Right lobe of liver (tissue), 6 donors: ENCODE data around the gene CNTNAP5. TPM values are rescaled to one million over a fixed set of nuclear protein-coding genes. Genes with fewer than 3 reads are reported as not detected.

Source experiments
- ATAC-seq, 4 donors: fragments of 200-7000 bp; cut with Tn5 transposase; one replicate each; pipeline ENCODE4 v1.9.1; 2020; ENCODE audit warnings: mild to moderate bottlenecking in 4 of 4, moderate library complexity in 4 of 4
- DNase-seq, 3 donors: peaks; one replicate each; pipeline ENCODE4 v3.0.0-alpha.2; 2020
- H3K27ac ChIP-seq, 3 donors: fragments of 200-600 bp; one replicate each; pipeline ENCODE4 v1.8.0; 2022
- H3K27me3 ChIP-seq, 2 donors: fragments of 200-600 bp; one replicate each; pipeline ENCODE4 v1.8.0; 2022
- H3K36me3 ChIP-seq, 4 donors: fragments of 200-600 bp; sonication (generic) in 1 of 4; one replicate each; pipeline versions ENCODE4 v1.5.1 to v1.8.0; 2017 to 2022; ENCODE audit warnings: control low read depth in 1 of 4
- H3K4me1 ChIP-seq, 4 donors: fragments of 200-600 bp; sonication (generic) in 1 of 4; one replicate each; pipeline versions ENCODE4 v1.5.1 to v1.8.0; 2017 to 2022; ENCODE audit warnings: control low read depth in 1 of 4
- H3K4me3 ChIP-seq, 3 donors: fragments of 200-600 bp; one replicate each; pipeline ENCODE4 v1.8.0; 2022
- H3K9me3 ChIP-seq, 4 donors: fragments of 200-600 bp; sonication (generic) in 1 of 4; one replicate each; pipeline versions ENCODE4 v1.5.1 to v1.8.0; 2017 to 2022; ENCODE audit warnings: control low read depth in 1 of 4
- CTCF ChIP-seq, 4 donors: fragments of 200-600 bp in 3 of 4; fragments of 450-650 bp in 1 of 4; IDR thresholded peaks; one replicate each; pipeline versions ENCODE4 v1.5.1 to v1.8.0; 2016 to 2022; ENCODE audit warnings: antibody characterized with exemption in 4 of 4, mild to moderate bottlenecking in 2 of 4
- POLR2A ChIP-seq: fragments of 450-650 bp; IDR thresholded peaks from one replicate; pipeline ENCODE4 v1.6.1; 2017; ENCODE audit warnings: antibody characterized with exemption, mild to moderate bottlenecking
- WGBS: methylation state at CpG from one replicate; pipeline ENCODE4 v1.1.6; 2018; ENCODE audit warnings: low coverage, low lambda C conversion rate; ENCODE audit not compliant: insufficient coverage; ENCODE audit errors: missing lambda C conversion rate; 5-methylcytosine and 5-hydroxymethylcytosine counted together
- intact Hi-C, 2 donors: fragments of 100-400 bp; cut with DNase I; formaldehyde crosslinking; loops; one replicate each; pipeline versions ENCODE4 v1.11.2 to v1.14.1; 2022
- total RNA-seq, 6 experiments: library from RNA; depleted of rRNA in 2 of 6; stranded (reverse); fragments of >200 nt in 2 of 6; fragmentation: NEBNext Ultra II Directional in 3 of 6; extraction: Animal tissue kit (Norgen Biotek cat#: 25700) in 3 of 6; gene quantifications; one replicate each; pipeline versions ENCODE4 v1.1.0 to v1.2.4, GENCODE V29; 2016 to 2023
- donor health status: DM: no; HTN: yes; CAD: no.
- donor health status: DM: no; HTN: no; CAD: no.
- donor health status: DM: no; HTN: no; CAD: no.
- donor health status: DM: no; HTN: yes; CAD: no.
- donor health status: DM: no; HTN: yes; CAD: no.

Gene CNTNAP5
- total RNA-seq, 6 experiments from 2014 or later = not detected

GRCh38 chr2:124816007-124816406 is 790.9 kb downstream of the CNTNAP5 start:
- H3K4me1 ChIP-seq = no peaks in the 10 kb centered on the region
- no peaks in the 10 kb centered on the region for H3K9me3 ChIP-seq
- H3K27ac ChIP-seq = no peak overlapping the region
- no peaks in the 10 kb centered on the region for H3K27me3 ChIP-seq
- 35% methylated on average over 3 of the region's 3 CpGs for WGBS
- TF ChIP-seq POLR2A (no peak), CTCF (IDR thresholded peaks at IDR 0.05) (no peak)
- H3K4me3 ChIP-seq = no peak overlapping the region
- ATAC-seq (peak in 3 of 4 donors; percentile 48 to 63 (median 55)), DNase-seq (no peak)
- intact Hi-C loops = no loop called here
- H3K36me3 ChIP-seq = no peaks in the 10 kb centered on the region

GRCh38 chr2:124822516-124822915 is 797.4 kb downstream of the CNTNAP5 start:
- DNase-seq = no peak
- Histone ChIP-seq H3K4me3 (no peak overlapping the region), H3K9me3 (no peaks in the 10 kb centered on the region), H3K27me3 (no peaks in the 10 kb centered on the region), H3K27ac (no peak overlapping the region), H3K36me3 (no peaks in the 10 kb centered on the region), H3K4me1 (no peaks in the 10 kb centered on the region)
- TF ChIP-seq POLR2A = no peak
- no peak for TF ChIP-seq CTCF (IDR thresholded peaks at IDR 0.05)
- no peak for ATAC-seq
- 32% methylated on average over 3 of the region's 3 CpGs for WGBS
- intact Hi-C loops = no loop called here

GRCh38 chr2:124824441-124824840 is 799.4 kb downstream of the CNTNAP5 start:
- no peak overlapping the region for H3K27ac ChIP-seq
- H3K4me3 ChIP-seq = no peak overlapping the region
- no peaks in the 10 kb centered on the region for H3K27me3 ChIP-seq
- no peaks in the 10 kb centered on the region for H3K4me1 ChIP-seq
- intact Hi-C loops = no loop called here
- no peak for ATAC-seq
- DNase-seq = no peak
- WGBS = 32% methylated on average over 2 of the region's 2 CpGs
- H3K9me3 ChIP-seq = no peaks in the 10 kb centered on the region
- no peaks in the 10 kb centered on the region for H3K36me3 ChIP-seq
- TF ChIP-seq CTCF (IDR thresholded peaks at IDR 0.05) = no peak
- no peak for TF ChIP-seq POLR2A

GRCh38 chr2:124832521-124832920 is 807.4 kb downstream of the CNTNAP5 start:
- 59% methylated on average over 2 of the region's 2 CpGs for WGBS

More at GRCh38 chr2:124832521-124832920, 807.4 kb downstream of the CNTNAP5 start:
- DNase-seq = no peak
- Histone ChIP-seq H3K27me3 (no peaks in the 10 kb centered on the region), H3K36me3 (no peaks in the 10 kb centered on the region), H3K9me3 (no peaks in the 10 kb centered on the region), H3K4me1 (no peaks in the 10 kb centered on the region), H3K27ac (no peak overlapping the region), H3K4me3 (no peak overlapping the region)
- intact Hi-C loops = no loop called here
- no peak for TF ChIP-seq POLR2A
- TF ChIP-seq CTCF (IDR thresholded peaks at IDR 0.05) = no peak
- no peak for ATAC-seq
